ENCODE data around the gene ANKRA2. TPM values are rescaled to one million over a fixed set of nuclear protein-coding genes. Genes with fewer than 3 reads are reported as not detected.

Gene ANKRA2
- total RNA-seq, 2 donors from 2014 or later: 14.2 to 20.5 TPM

DNA sequence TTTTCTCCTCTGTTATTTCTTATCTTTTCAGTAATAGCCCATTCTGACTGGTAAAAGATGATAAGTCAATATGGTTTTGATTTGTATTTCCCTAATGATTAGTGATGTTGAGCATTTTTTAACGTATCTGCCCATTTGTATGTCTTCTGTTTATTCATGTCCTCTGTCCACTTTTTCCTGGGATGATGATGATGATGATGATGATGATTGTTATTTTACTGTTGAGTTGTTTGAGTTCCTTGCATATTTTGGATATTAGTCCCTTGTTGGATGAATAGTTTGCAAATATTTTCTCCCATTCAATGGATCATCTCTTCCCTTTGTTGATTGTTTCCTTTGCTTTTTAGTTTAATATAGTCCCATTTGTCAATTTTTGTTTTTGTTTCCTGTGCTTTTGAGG, 27.1 kb upstream of the ANKRA2 start:
- Histone ChIP-seq H3K9ac (ENCODE audit: extremely low read depth, low read length, poor library complexity, severe bottlenecking) (no peak overlapping the region), H3K36me3 (ENCODE audit: control insufficient read depth, insufficient read depth, low read length) (no peaks in the 10 kb centered on the region), H3K27me3 (ENCODE audit: control insufficient read depth, insufficient read depth, low read length, poor library complexity, severe bottlenecking) (no peaks in the 10 kb centered on the region), H3K4me3 (ENCODE audit: low read length) (no peak overlapping the region), H3K27ac (ENCODE audit: low read depth, low read length) (no peak overlapping the region), H3K4me1 (ENCODE audit: control insufficient read depth, insufficient read depth, low read length) (no peaks in the 10 kb centered on the region), H3K9me3 (ENCODE audit: control insufficient read depth, low read length) (no peaks in the 10 kb centered on the region)
- WGBS, 2 experiments (ENCODE audit: insufficient coverage in 1 of 2, insufficient read length in 1 of 2): 100% methylated on average over 1 of the region's 1 CpG
- Mint-ChIP-seq H3K27me3 (ENCODE audit: insufficient read depth) (no peaks in the 10 kb centered on the region), H3K9me3 (no peaks in the 10 kb centered on the region), H3K4me3 (no peak overlapping the region), H3K4me1 (no peaks in the 10 kb centered on the region), H3K27ac (no peak overlapping the region), H3K36me3 (ENCODE audit: low read depth) (no peaks in the 10 kb centered on the region)
- DNase-seq: no peak
- no peak for TF ChIP-seq CTCF (conservative IDR thresholded peaks at IDR 0.05)

- DNase-seq: no peak
- no peak overlapping the region for H3K9ac ChIP-seq (ENCODE audit: extremely low read depth, low read length, poor library complexity, severe bottlenecking)
- no peaks in the 10 kb centered on the region for H3K36me3 ChIP-seq (ENCODE audit: control insufficient read depth, insufficient read depth, low read length)
- H3K27ac ChIP-seq (ENCODE audit: low read depth, low read length): no peak overlapping the region
- Mint-ChIP-seq H3K4me3 (no peak overlapping the region), H3K4me1 (no peaks in the 10 kb centered on the region), H3K9me3 (no peaks in the 10 kb centered on the region), H3K27ac (no peak overlapping the region), H3K27me3 (ENCODE audit: insufficient read depth) (no peaks in the 10 kb centered on the region), H3K36me3 (ENCODE audit: low read depth) (no peaks in the 10 kb centered on the region)
- H3K9me3 ChIP-seq (ENCODE audit: control insufficient read depth, low read length): no peaks in the 10 kb centered on the region
- TF ChIP-seq CTCF (conservative IDR thresholded peaks at IDR 0.05): no peak
- 66 to 78% methylated on average over 2 to 4 of the region's 4 CpGs for WGBS, 2 experiments (ENCODE audit: insufficient coverage in 1 of 2, insufficient read length in 1 of 2)
- no peak overlapping the region for H3K4me3 ChIP-seq (ENCODE audit: low read length)
- no peaks in the 10 kb centered on the region for H3K27me3 ChIP-seq (ENCODE audit: control insufficient read depth, insufficient read depth, low read length, poor library complexity, severe bottlenecking)
- H3K4me1 ChIP-seq (ENCODE audit: control insufficient read depth, insufficient read depth, low read length): no peaks in the 10 kb centered on the region
Measured at GRCh38 chr5:73591698-73592501, 26.5 kb upstream of the ANKRA2 start.

- no peaks in the 10 kb centered on the region for H3K36me3 Mint-ChIP-seq (ENCODE audit: low read depth)
- H3K36me3 ChIP-seq (ENCODE audit: control insufficient read depth, insufficient read depth, low read length): no peaks in the 10 kb centered on the region
- H3K27ac ChIP-seq (ENCODE audit: low read depth, low read length): no peak overlapping the region
Measured at GRCh38 chr5:73591102-73591695, 25.8 kb upstream of the ANKRA2 start.

More at GRCh38 chr5:73591102-73591695, 25.8 kb upstream of the ANKRA2 start:
- Histone ChIP-seq H3K4me3 (ENCODE audit: low read length) (no peak overlapping the region), H3K4me1 (ENCODE audit: control insufficient read depth, insufficient read depth, low read length) (no peaks in the 10 kb centered on the region), H3K9ac (ENCODE audit: extremely low read depth, low read length, poor library complexity, severe bottlenecking) (no peak overlapping the region), H3K9me3 (ENCODE audit: control insufficient read depth, low read length) (no peaks in the 10 kb centered on the region), H3K27me3 (ENCODE audit: control insufficient read depth, insufficient read depth, low read length, poor library complexity, severe bottlenecking) (no peaks in the 10 kb centered on the region)
- Mint-ChIP-seq H3K27ac (no peak overlapping the region), H3K27me3 (ENCODE audit: insufficient read depth) (no peaks in the 10 kb centered on the region), H3K9me3 (no peaks in the 10 kb centered on the region), H3K4me3 (no peak overlapping the region), H3K4me1 (no peaks in the 10 kb centered on the region)
- peak; percentile 69 for DNase-seq
- TF ChIP-seq CTCF (conservative IDR thresholded peaks at IDR 0.05): peak; percentile 90
- whole genome bisulfite sequencing, 2 experiments (ENCODE audit: insufficient coverage in 1 of 2, insufficient read length in 1 of 2): 74 to 100% methylated on average over 1 to 4 of the region's 4 CpGs
